ENCODE data around the gene C3orf49.

DNA sequence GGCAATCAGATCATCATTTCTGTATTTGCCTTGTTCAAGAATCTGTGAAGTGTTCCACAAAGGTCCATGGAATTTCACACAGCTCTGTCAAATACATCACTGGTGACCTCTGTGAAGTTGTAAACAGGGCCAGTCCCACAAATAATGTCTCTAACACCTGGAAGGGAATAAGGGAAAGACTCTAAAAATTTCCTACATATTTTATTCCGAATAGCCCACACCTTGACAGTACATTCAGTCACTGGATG lies at the start of gene C3orf49:
- TF ChIP-seq, protein P1, sequence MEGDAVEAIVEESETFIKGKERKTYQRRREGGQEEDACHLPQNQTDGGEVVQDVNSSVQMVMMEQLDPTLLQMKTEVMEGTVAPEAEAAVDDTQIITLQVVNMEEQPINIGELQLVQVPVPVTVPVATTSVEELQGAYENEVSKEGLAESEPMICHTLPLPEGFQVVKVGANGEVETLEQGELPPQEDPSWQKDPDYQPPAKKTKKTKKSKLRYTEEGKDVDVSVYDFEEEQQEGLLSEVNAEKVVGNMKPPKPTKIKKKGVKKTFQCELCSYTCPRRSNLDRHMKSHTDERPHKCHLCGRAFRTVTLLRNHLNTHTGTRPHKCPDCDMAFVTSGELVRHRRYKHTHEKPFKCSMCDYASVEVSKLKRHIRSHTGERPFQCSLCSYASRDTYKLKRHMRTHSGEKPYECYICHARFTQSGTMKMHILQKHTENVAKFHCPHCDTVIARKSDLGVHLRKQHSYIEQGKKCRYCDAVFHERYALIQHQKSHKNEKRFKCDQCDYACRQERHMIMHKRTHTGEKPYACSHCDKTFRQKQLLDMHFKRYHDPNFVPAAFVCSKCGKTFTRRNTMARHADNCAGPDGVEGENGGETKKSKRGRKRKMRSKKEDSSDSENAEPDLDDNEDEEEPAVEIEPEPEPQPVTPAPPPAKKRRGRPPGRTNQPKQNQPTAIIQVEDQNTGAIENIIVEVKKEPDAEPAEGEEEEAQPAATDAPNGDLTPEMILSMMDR (conservative IDR thresholded peaks at IDR 0.05; ENCODE audit: low read length): no peak
- no peak for TF ChIP-seq EZH2phosphoT487 (IDR thresholded peaks at IDR 0.05; ENCODE audit: borderline replicate concordance, low read depth, low read length)
